ENCODE measurements around the gene ZNF274.
"Not testable (repeated sequence)": the region's sequence is repeated elsewhere in the genome, so short reads cannot be mapped to it uniquely, and the experiment has no call there.

The ZNF274 gene

DNA sequence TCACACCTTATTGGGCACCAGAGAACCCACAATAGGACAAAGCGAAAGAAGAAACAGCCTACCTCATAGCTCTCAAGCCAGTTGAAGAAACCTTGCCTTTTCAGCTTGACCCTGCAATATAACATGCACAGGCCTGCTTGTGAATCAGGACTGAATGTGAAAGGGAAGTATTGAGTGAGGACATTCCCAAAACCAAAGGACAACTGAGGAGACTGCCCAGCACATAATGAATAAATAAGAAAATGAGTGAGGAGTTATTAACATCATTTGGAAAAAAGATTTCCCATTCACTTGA is 30.2 kb downstream of the ZNF274 start:
- DNase-seq, result no peak

- no peak for DNase-seq
Observed at GRCh38 chr19:58217069-58217481, 34.2 kb downstream of the ZNF274 start.

DNA sequence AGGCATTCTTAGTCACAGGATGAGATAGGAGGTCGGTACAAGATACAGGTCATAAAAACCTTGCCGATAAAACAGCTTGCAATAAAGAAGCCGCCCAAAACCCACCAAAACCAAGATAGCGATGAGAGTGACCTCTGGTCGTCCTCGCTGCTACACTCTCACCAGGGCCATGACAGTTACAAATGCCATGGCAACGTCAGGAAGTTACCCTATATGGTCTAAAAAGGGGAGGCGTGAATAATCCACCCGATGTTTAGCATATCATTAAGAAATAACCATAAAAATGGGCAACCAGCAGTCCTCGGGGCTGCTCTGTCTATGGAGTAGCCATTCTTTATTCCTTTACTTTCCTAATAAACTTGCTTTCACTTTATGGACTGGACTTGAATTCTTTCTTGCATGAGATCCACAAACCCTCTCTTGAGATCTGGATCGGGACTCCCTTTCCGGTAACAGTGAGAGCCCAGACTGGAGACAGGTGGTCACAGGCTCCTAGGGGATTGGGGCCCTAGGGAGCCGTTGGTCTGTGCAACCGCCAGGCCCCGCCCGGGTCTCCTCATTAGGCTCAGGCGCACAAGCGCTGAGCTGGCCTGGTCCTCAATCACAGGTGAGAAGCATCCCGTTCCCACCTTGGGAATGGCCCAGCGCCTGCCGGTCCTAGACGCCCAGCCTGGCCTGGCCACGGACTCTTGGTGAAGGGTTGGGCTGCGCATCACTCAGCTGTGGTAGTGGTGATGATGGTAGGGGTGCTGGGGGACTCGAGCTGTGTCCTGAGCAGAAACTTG is 34.9 kb downstream of the ZNF274 start:
- DNase-seq, result no peak

DNA sequence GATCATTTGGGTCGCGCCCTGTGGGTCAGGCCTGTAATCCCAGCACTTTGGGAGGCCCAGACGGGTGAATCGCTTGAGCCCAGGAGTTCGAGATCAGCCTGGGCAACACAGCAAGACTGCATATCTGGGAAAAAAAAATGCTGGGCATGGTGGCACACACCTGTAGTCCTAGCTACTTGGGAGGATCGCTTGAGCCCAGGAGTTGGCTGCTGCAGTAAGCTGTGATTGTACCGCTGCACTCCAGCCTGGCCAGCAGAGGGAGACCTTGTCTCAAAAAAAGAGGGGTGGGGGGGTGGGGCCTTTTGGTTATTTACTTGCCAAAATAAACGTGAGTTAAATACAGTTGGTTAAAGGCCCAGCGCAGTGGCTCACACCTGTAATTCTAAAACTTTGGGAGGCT is 36.0 kb downstream of the ZNF274 start:
- DNase-seq, result peak; percentile 22 to 43

DNA sequence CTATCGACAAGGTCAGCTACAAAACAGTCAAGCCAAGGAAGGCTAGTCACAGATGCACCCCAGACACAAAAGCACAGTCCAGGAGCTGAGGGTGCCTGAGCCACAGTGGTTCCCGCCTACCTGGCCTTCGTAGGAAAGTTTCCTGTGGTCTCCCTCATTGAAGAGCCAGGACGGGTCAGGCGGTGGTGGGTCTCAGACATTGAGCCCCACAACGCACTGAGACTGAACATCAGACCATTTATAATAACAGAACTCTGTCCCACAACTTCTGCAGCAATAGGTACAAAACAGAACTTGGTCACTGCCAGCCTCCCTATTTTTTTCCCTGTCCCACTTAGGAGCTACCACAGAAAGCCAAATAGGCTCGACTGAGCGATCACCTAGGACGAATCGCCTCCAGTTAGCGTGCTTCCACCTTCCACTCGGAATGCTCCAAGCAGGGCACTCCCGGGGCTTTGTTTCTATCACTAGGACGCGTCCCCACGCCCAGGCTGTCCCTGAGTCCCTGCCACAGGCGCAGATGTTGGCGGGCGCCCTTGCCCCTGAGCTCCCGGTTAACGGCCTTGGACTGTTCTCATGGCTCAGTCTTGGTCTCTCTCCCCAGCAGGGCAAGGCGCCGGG is 45.2 kb downstream of the ZNF274 start:
- DNase-seq, result no peak

- DNase-seq, result peak; percentile 62 to 65
Observed at GRCh38 chr19:58228585-58229254, 45.9 kb downstream of the ZNF274 start, which contains the start of gene ZNF544. ZNF544 (plus strand) TSS chr19:58228914; CDS start chr19:58244024, 15,110 bp downstream.

- DNase-seq, result peak; percentile 4 to 19
Observed at GRCh38 chr19:58229255-58229639, 46.4 kb downstream of the ZNF274 start.

DNA sequence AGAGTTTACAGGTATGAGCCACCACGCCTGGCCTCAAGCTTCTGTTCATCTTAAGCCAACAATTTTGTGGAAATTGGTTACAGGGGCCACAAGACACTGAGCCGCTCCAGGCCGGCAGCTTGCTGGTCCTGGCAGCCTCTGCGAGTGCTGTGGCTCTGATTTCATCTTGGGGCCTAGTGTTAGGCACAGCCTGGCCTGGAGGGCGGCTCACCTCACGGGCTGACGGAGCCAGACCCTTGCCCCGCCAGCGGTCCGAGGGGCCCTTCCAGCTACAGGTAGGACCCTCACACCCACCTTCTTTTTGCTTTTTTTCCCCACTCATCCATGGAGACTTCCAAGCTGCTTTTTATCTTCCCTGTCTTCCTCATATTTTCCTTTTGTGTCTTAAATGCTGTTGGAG is 54.5 kb downstream of the ZNF274 start:
- no peak for DNase-seq

GRCh38 chr19:58243351-58243750 is 60.5 kb downstream of the ZNF274 start:
- no peak for DNase-seq

GRCh38 chr19:58248886-58249285 is 66.0 kb downstream of the ZNF274 start:
- DNase-seq, result no peak

DNA sequence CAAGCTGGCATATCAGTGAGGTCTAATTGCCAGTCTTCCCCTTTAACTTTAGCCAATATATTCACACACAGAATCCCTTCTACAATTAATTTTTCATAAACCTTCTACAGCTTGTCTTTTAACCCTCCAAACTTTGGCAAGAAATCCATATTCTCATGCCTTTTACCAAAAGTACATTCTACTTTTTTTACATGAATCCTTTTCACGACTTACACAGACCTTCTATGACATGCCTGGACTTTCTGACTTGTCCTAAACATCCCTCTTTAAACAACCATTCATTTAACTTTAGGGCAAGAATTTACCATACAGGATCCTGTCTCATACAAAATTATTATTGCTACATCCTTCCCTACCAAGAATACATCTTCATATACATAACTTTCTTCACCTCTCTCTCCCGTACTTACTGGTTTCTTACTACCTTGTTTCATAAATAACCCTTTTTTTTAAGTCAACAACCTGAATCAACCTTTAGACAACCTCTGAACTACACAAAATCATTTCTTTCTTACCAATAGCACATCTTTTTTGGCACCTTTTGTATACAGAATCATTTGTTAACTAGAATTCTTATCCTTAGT is 69.3 kb downstream of the ZNF274 start:
- no peak for DNase-seq

GRCh38 chr19:58258259-58258658 is 75.4 kb downstream of the ZNF274 start:
- DNase-seq, result not testable (repeated sequence)

- no peak for DNase-seq
Observed at GRCh38 chr19:58261600-58261967, 78.7 kb downstream of the ZNF274 start.

- DNase-seq, result no peak
Observed at GRCh38 chr19:58261968-58262921, 79.4 kb downstream of the ZNF274 start.

- DNase-seq, result no peak
Observed at GRCh38 chr19:58262922-58263296, 80.0 kb downstream of the ZNF274 start.

Measured in stimulated activated CD4-positive, alpha-beta T cell treated with anti-CD3 and anti-CD28 coated beads, Interleukin-2, amount 100 ng/mL, for 48 hours (primary cell).